AG20443 (cell line): Measurements from ENCODE around the gene ARL5A.

Source experiments
- DNase-seq: peaks from one replicate; pipeline ENCODE4 v3.0.0; 2012; ENCODE audit warnings: low spot score, mixed read lengths

ARL5A gene

DNA sequence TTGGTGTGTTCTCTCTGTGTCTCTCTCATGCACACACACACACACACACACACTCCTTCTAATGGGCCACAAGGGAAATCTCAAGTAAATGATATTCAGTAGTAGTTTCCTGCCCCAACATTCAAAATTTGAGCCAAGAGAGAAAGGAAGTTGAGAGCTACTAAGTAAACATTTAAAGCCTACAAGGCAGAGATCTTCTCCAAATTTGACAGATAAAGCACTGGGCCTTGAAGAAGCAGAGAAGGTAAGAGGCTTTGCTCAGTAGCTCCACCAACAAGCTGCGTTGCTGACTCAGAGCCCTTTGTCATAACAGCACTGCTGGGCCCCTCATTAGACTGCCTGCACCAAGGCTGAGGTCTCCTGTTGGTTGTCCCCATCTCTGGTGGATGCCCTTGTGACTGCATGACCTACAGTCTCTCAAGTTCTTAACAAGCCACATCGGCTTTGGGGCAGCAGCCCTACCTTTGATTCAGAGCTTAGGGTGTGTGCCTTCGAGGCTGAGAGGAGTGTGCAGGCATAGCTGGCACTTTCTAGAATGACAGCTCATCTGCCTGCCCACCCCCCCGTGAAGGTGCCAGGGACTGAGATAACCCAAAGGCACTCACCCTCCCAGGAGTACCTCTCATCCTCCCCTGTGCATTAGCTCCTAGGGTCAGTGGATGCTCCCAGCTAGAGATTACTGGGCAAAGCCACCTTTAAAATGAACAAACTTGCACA lies 61.6 kb downstream of the ARL5A start:
- DNase-seq, result no peak

DNA sequence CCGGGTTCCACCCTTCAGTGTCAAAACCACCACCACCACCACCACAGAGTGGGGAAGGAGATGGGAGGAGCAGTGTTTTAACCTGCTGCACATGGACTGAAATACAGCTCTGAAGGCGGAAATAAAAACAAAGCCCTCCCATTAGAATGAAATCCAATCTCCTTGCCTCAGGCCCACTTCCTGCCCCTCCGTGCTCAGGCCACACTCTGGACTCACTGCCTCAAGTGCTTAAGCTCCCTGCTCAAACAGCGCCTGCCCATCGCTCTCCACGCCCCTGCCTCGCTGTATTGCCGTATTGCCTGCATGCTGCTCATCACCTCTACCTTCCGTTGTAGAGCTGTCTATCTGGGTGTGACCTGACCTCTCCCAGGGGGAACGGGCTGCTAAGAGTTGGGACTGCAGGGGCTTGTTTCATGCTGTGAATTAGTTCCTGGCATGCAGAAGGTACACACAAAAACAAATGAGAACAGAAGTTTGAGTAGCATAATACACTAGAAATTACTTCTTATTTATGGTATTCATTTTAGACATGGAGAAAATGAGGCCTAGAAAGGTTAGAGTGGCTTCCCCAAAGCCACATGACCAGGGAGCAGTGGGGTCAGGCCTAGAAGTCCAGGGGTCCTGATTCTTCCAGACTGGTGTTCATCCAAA lies 62.3 kb downstream of the ARL5A start:
- DNase-seq, result no peak

DNA sequence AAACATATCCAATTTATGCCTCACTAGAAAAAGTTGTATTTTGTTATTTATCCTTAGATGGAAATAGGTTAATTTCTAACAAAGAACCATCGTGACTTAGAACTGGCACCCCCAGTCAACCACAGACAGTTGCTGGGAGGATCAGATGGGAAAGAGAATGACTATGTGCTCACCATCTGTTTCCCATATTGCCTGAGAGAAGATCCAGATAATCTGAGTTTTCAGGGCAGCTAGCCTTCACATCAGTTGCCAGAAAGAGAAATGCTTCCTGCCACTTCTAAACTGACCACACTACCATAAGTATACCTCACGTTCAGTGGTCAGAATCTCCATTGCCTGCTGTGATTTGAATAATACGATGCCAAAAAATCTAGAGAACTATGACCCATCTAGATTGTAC lies 65.5 kb downstream of the ARL5A start:
- DNase-seq, result peak; percentile 69

DNA sequence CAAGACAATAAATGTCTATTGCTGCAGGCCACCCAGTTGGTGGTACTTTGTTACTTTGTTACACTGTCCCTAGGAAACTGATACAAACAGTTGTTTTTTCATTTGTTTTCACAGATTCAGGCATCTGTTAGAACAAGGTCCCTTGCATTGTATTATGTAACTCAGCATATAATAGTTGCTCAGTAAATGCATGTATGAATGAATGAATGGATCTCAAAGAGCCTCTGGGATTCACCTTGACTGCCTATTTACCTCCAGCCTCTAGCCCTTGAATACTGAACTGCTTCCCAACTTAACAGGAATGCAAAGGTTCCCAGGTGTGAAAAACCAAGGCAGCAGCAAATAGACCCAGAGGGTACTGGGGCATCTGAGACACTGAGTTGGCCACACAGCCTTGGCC lies 66.5 kb downstream of the ARL5A start:
- DNase-seq, result no peak

DNA sequence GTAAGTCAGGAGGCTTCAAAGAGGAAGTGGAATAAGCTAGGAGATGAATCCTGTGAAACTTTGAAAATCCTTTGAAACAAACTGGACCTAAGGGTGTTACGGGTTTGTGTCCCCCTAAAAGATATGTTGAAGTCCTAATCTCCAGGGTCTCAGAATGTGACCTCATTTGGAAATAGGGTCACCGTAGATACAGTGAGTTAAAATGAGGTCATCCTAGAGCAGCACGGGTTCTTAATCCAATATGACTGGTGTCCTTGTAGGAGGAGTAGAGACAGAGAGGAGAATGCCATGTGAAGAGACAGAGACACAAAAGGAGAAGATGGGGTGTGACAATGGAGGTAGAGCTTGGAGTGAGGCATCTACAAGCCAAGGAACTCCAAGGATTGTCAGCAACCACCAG lies 67.0 kb downstream of the ARL5A start:
- no peak for DNase-seq

DNA sequence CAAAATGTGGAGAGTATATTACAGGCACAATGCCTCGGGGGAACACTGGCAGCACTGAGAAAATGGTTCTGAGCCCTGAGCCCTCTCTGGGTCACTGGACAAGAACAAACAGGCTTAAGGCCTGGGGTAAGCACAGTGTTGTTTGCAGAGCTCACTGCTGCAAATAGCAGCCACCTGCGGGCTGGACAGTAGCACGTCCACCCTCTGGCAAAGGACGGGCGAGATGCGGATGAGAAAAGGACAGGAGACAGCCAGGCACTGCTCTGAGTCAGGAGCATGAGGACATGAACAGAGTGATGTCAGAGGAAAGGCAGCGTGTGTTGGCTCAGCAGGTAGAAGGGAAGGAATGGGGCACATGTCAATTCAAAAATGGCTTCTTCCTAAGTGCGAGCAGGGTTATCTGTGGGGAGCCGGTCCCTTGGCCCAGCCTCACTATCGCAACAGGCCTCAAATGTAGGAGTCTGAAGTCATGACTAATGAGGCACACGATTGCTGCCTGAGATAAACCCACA lies 68.0 kb downstream of the ARL5A start:
- DNase-seq, result peak; percentile 17

DNA sequence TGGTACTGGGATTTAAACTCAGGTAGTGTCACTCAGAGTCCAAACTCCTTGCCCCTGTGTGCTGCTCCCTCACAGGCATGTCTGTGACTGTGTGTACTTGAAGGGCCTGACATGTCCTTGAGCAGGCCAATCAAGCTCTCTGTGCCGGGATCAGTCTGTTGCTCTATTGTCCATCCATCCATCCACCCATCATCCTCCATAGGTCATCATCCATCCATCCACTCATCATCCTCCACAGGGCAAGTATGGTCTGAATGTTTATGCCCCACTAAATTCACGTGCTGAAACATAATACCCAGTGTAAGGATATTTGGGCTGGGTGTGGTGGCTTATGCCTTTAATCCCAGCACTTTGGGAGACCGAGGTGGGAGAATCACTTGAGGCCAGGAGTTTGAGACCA lies 69.5 kb downstream of the ARL5A start:
- DNase-seq, result no peak

DNA sequence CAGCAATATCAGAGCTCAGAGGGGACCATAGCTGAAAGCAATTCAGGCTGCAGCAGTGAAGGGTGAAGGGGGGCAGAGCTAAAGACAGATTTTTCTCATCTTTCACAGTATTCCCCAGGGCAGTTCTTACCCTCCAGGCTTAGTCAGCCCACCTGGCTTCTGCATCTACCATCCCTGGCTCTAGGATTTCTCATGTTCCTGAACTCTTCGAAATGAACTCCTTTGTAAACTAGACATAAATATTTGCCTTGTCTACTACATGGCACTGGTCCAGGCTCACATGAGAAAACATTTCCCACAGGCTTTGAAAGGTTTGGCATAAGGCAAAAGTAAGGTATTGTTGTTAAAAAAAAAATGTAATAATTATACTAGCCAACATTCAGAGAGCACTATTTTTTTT lies 70.4 kb downstream of the ARL5A start:
- DNase-seq, result no peak

DNA sequence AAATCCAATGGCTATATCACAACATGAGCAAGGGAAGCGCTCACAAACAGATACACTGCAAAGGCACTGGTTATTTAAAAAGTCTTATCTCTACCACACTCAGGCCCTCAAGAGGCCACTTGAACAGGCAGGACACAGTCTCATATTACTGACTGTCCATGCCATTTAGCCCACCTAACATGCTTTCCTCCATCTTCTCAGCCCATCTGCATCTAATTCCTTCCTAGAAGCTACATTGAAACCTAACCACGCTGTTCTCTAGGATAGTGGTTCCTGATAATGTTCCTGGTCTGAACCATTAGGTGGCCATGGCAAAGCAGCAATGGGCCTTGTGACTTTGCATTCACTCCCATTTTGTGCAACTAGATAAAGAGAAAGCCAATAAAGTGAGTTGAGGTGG lies 71.4 kb downstream of the ARL5A start:
- no peak for DNase-seq

DNA sequence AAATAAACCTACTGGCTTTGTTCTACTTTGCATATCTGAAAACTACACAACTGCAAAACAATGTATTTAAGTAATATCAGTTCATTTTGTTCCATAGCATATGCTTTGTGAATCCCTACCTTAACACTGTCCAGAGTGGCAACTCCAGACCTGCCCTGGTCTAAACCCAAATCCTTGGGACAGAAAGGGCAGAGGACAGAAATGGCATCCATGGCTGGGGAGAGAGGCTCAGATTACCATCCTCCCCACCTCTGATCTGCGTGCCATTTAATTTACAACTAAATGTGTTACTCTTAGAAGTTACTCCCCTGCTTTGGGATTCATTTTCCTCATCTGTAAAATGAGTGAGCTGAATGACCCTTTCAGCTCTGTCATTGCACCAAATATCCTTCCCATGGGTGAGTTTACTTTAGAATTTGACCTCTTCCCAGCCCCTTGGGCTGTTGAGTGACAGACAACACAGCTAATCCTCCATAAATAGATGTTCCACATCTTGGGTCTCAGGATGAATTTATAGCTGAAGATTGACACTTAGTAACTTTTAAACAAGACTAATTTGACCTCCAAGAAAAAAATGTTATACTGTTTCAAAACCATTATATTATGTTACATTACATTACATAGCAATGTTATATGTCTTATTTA lies 73.8 kb downstream of the ARL5A start:
- no peak for DNase-seq

DNA sequence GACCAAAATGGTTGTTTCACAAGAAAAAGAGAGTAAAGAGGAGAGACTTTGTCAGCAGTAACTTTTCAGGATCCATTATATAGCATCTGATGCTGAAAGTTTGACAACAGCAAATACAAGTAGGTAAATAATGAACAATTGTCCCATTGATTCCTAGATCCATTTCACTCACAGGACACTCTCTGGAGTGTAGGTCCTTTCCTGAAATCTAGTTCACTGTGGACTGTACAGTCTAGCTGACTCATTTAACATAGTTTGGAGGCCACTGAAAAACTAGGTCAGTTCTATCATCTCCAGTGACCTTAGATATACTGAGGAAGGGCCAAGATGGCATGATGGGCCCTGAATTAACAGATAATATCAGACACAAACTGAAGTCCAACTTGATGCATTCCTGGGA lies 74.7 kb downstream of the ARL5A start:
- no peak for DNase-seq
